Omental fat pad (tissue), 4 donors: ENCODE results near the gene ARHGEF38. TPM values are rescaled to one million over a fixed set of nuclear protein-coding genes. Genes with fewer than 3 reads are reported as not detected.
"Not testable (repeated sequence)": the region's sequence is repeated elsewhere in the genome, so short reads cannot be mapped to it uniquely, and the experiment has no call there.

Experiments
- ATAC-seq: fragments of 150-250 bp; one replicate; pipeline ENCODE4 v1.9.1; 2016; ENCODE audit warnings: mild to moderate bottlenecking, moderate library complexity; ENCODE audit not compliant: low FRiP score
- DNase-seq: peaks from one replicate; pipeline ENCODE4 v3.0.0-alpha.2; 2019; ENCODE audit warnings: low spot score
- CTCF ChIP-seq, 3 donors: fragments of 450-650 bp; IDR thresholded peaks; one replicate each; pipeline ENCODE4 v1.5.1; 2016 to 2017; ENCODE audit warnings: antibody characterized with exemption in 3 of 3, mild to moderate bottlenecking in 3 of 3, moderate library complexity in 2 of 3
- total RNA-seq, 4 donors: library from RNA; depleted of rRNA; stranded (reverse); fragments of >200 nt; gene quantifications; one replicate each; pipeline ENCODE4 v1.1.0, GENCODE V29; 2016

ARHGEF38 gene
- total RNA-seq, 4 donors from 2014 or later: not detected

GRCh38 chr4:105674011-105674410 is 121.6 kb downstream of the ARHGEF38 start:
- DNase-seq: no peak
- TF ChIP-seq CTCF (IDR thresholded peaks at IDR 0.05): no peak
- no peak for ATAC-seq

- no peak for ATAC-seq
Observed at GRCh38 chr4:105677709-105678108, 125.3 kb downstream of the ARHGEF38 start.

GRCh38 chr4:105679186-105679585 is 126.8 kb downstream of the ARHGEF38 start:
- TF ChIP-seq CTCF (IDR thresholded peaks at IDR 0.05): no peak
- DNase-seq (no peak), ATAC-seq (no peak)

More at GRCh38 chr4:105677709-105678108, 125.3 kb downstream of the ARHGEF38 start:
- no peak for TF ChIP-seq CTCF (IDR thresholded peaks at IDR 0.05)
- DNase-seq: no peak

GRCh38 chr4:105683038-105683437 is 130.6 kb downstream of the ARHGEF38 start:
- TF ChIP-seq CTCF (IDR thresholded peaks at IDR 0.05): no peak
- ATAC-seq: no peak
- DNase-seq: no peak

- DNase-seq (no peak), ATAC-seq (no peak)
- TF ChIP-seq CTCF (IDR thresholded peaks at IDR 0.05): no peak
Observed at GRCh38 chr4:105686571-105686970, 134.2 kb downstream of the ARHGEF38 start.

GRCh38 chr4:105694812-105695211 is 142.4 kb downstream of the ARHGEF38 start:
- not testable (repeated sequence) for ATAC-seq, DNase-seq

GRCh38 chr4:105695832-105696231 is 143.4 kb downstream of the ARHGEF38 start:
- not testable (repeated sequence) for ATAC-seq, DNase-seq

GRCh38 chr4:105698607-105699006 is 146.2 kb downstream of the ARHGEF38 start:
- ATAC-seq (no peak), DNase-seq (no peak)
- no peak for TF ChIP-seq CTCF (IDR thresholded peaks at IDR 0.05)
